WTC11 (cell line): ENCODE data around the gene DYSF. TPM values are rescaled to one million over a fixed set of nuclear protein-coding genes. Genes with fewer than 3 reads are reported as not detected.

ENCODE experiments used
- ATAC-seq: fragments of 200-7000 bp; cut with Tn5 transposase; 2 replicates; pipeline ENCODE4 v1.10.0; 2021; ENCODE audit warnings: mild to moderate bottlenecking, moderate library complexity
- CTCF ChIA-PET: fragments of 300-600 bp; sonication (Branson Sonifier 250); formaldehyde crosslinking; loops from one replicate; lab custom pipeline; 2021; ENCODE audit warnings: antibody characterized with exemption; lab: Charles Lee
- POLR2A ChIA-PET: fragments of 350-600 bp; sonication (Branson Sonifier 250); formaldehyde crosslinking; loops from one replicate; lab custom pipeline; 2021; ENCODE audit warnings: antibody characterized with exemption; lab: Charles Lee
- DNase-seq: peaks from one replicate; pipeline ENCODE4 v3.0.0; 2021; ENCODE audit warnings: low spot score
- H3K27ac Mint-ChIP-seq: 2 replicates; pipeline ENCODE4 v1.8.0; 2021; ENCODE audit warnings: mixed read lengths
- H3K27me3 Mint-ChIP-seq: 2 replicates; pipeline ENCODE4 v1.8.0; 2021; ENCODE audit warnings: low read depth, mild to moderate bottlenecking, moderate library complexity, mixed read lengths
- H3K36me3 Mint-ChIP-seq: 2 replicates; pipeline ENCODE4 v1.8.0; 2021; ENCODE audit warnings: mixed read lengths
- H3K4me1 Mint-ChIP-seq: 2 replicates; pipeline ENCODE4 v1.8.0; 2022; ENCODE audit warnings: mixed read lengths
- H3K4me3 Mint-ChIP-seq: 2 replicates; pipeline ENCODE4 v1.8.0; 2021; ENCODE audit warnings: mild to moderate bottlenecking, moderate library complexity, mixed read lengths
- H3K9me3 Mint-ChIP-seq: 2 replicates; pipeline ENCODE4 v1.8.0; 2021; ENCODE audit warnings: mixed read lengths
- AFF4 ChIP-seq: sonication (generic); formaldehyde crosslinking; IDR thresholded peaks from 2 replicates; pipeline ENCODE4 v1.8.1; 2023; ENCODE audit warnings: mild to moderate bottlenecking, missing genetic modification reagents, borderline replicate concordance
- ATF6 ChIP-seq: sonication (generic); formaldehyde crosslinking; IDR thresholded peaks from 2 replicates; pipeline ENCODE4 v1.8.1; 2023; ENCODE audit warnings: mild to moderate bottlenecking, missing genetic modification reagents
- ETV6 ChIP-seq: sonication (generic); formaldehyde crosslinking; IDR thresholded peaks from 2 replicates; pipeline ENCODE4 v1.8.1; 2022; ENCODE audit warnings: mild to moderate bottlenecking, missing genetic modification reagents
- FOXK1 ChIP-seq: sonication (generic); formaldehyde crosslinking; IDR thresholded peaks from 2 replicates; pipeline ENCODE4 v1.8.0; 2022; ENCODE audit warnings: mild to moderate bottlenecking, moderate library complexity, missing genetic modification reagents
- NR2C2 ChIP-seq: sonication (generic); formaldehyde crosslinking; IDR thresholded peaks from 2 replicates; pipeline ENCODE4 v1.8.0; 2022; ENCODE audit warnings: mild to moderate bottlenecking, missing genetic modification reagents
- OVOL2 ChIP-seq: fragments of 250-450 bp; sonication (Bioruptor Pico); IDR thresholded peaks from 2 replicates; pipeline ENCODE4 v1.9.0; 2021; ENCODE audit warnings: mild to moderate bottlenecking, borderline replicate concordance
- RELA ChIP-seq: sonication (generic); formaldehyde crosslinking; IDR thresholded peaks from 2 replicates; pipeline ENCODE4 v1.8.1; 2022; ENCODE audit warnings: missing genetic modification reagents, mild to moderate bottlenecking, borderline replicate concordance
- ZBTB21 ChIP-seq: sonication (generic); formaldehyde crosslinking; IDR thresholded peaks from 2 replicates; pipeline ENCODE4 v1.8.1; 2023; ENCODE audit warnings: mild to moderate bottlenecking, missing genetic modification reagents, borderline replicate concordance
- ZNF317 ChIP-seq: sonication (generic); formaldehyde crosslinking; IDR thresholded peaks from 2 replicates; pipeline ENCODE4 v1.8.1; 2023; ENCODE audit warnings: low read depth, mild to moderate bottlenecking, moderate library complexity, missing genetic modification reagents, borderline replicate concordance
- ZNF396 ChIP-seq: fragments of 250-450 bp; sonication (Bioruptor Pico); IDR thresholded peaks from 2 replicates; pipeline ENCODE4 v1.8.0; 2021; ENCODE audit warnings: mild to moderate bottlenecking, moderate library complexity, borderline replicate concordance
- ZNF416 ChIP-seq: fragments of 250-450 bp; sonication (Bioruptor Pico); IDR thresholded peaks from 2 replicates; pipeline ENCODE4 v1.9.0; 2021; ENCODE audit warnings: mild to moderate bottlenecking, inconsistent platforms
- ZNF423 ChIP-seq: fragments of 250-450 bp; sonication (Bioruptor Pico); IDR thresholded peaks from 2 replicates; pipeline ENCODE4 v2.1.2; 2022; ENCODE audit warnings: mild to moderate bottlenecking, moderate library complexity
- ZNF425 ChIP-seq: fragments of 250-450 bp; sonication (Bioruptor Pico); conservative IDR thresholded peaks from 2 replicates; pipeline ENCODE4 v1.9.0; 2021; ENCODE audit warnings: mild to moderate bottlenecking
- ZNF671 ChIP-seq: fragments of 250-450 bp; sonication (Bioruptor Pico); IDR thresholded peaks from 2 replicates; pipeline ENCODE4 v1.8.0; 2021; ENCODE audit warnings: mild to moderate bottlenecking
- total RNA-seq: library from RNA; stranded (reverse); gene quantifications from 3 replicates; pipeline ENCODE4 v1.2.3, GENCODE V29; 2021
- TF ChIP-seq, protein P1 (sequence below): sonication (generic); formaldehyde crosslinking; IDR thresholded peaks from 2 replicates; pipeline ENCODE4 v1.8.0; 2023; ENCODE audit warnings: missing genetic modification reagents, mild to moderate bottlenecking, borderline replicate concordance
- TF ChIP-seq, protein P2 (sequence below): sonication (generic); formaldehyde crosslinking; IDR thresholded peaks from 2 replicates; pipeline ENCODE4 v1.8.1; 2022; ENCODE audit warnings: mild to moderate bottlenecking, moderate library complexity, missing genetic modification reagents
- TF ChIP-seq, protein P3 (sequence below): sonication (generic); formaldehyde crosslinking; IDR thresholded peaks from 2 replicates; pipeline ENCODE4 v1.8.0; 2022; ENCODE audit warnings: mild to moderate bottlenecking, missing genetic modification reagents

Gene DYSF
- total RNA-seq, 1 experiment from 2014 or later, result 14.8 TPM

DNA sequence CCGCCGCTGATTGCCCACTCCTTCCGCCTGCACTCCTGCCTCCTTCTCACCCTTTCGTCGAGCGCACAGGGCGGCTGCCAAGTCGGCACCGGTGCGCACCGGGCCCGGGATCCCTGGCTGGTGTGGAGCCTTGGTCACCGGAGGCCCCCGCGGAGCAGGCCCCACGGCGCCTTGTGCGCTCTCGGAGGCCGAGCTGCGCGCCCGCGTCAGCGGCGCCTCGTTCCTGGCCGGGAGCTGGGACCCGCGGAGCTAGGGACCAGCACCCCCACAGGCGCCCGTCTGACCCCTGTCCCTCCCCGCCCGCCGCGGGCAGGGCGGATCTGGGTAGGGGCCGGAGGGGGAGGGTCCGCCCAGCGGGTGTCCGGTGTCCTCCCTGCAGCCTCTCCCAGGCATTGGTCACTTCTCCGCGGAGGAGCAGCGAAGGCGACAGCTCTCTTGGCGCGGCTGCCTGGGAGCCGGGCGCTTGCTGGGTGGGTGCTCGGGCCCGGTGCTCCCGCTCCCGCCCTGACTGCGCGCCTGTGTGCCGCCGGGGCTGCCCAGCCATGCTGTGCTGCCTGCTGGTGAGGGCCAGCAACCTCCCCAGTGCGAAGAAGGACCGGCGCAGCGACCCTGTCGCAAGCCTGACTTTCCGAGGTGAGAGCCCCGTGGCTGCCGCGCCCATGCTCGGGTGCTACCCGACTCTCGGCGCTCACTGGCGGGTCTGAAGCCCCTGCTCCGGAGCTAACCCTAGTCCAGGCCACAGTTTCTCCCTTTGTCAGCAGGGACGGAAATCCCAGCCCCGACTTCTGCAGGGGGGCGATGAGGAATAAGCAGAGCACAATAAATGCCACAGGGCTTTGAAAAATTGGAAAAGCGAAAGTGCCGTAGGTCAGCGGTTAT is 13.2 kb downstream of the DYSF start (continued):
- TF ChIP-seq ZNF317 (CRISPR knock-in tag), result no peak
- no peak for TF ChIP-seq FOXK1
- no peak for TF ChIP-seq ZNF396 (CRISPR knock-in tag)
- peak; percentile 23 for TF ChIP-seq ZNF423
- TF ChIP-seq, protein P1, sequence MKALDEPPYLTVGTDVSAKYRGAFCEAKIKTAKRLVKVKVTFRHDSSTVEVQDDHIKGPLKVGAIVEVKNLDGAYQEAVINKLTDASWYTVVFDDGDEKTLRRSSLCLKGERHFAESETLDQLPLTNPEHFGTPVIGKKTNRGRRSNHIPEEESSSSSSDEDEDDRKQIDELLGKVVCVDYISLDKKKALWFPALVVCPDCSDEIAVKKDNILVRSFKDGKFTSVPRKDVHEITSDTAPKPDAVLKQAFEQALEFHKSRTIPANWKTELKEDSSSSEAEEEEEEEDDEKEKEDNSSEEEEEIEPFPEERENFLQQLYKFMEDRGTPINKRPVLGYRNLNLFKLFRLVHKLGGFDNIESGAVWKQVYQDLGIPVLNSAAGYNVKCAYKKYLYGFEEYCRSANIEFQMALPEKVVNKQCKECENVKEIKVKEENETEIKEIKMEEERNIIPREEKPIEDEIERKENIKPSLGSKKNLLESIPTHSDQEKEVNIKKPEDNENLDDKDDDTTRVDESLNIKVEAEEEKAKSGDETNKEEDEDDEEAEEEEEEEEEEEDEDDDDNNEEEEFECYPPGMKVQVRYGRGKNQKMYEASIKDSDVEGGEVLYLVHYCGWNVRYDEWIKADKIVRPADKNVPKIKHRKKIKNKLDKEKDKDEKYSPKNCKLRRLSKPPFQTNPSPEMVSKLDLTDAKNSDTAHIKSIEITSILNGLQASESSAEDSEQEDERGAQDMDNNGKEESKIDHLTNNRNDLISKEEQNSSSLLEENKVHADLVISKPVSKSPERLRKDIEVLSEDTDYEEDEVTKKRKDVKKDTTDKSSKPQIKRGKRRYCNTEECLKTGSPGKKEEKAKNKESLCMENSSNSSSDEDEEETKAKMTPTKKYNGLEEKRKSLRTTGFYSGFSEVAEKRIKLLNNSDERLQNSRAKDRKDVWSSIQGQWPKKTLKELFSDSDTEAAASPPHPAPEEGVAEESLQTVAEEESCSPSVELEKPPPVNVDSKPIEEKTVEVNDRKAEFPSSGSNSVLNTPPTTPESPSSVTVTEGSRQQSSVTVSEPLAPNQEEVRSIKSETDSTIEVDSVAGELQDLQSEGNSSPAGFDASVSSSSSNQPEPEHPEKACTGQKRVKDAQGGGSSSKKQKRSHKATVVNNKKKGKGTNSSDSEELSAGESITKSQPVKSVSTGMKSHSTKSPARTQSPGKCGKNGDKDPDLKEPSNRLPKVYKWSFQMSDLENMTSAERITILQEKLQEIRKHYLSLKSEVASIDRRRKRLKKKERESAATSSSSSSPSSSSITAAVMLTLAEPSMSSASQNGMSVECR (CRISPR knock-in tag), result peak; percentile 42; the same call in 1 of the 2 replicates
- TF ChIP-seq ETV6 (CRISPR knock-in tag), result no peak
- TF ChIP-seq ZBTB21 (CRISPR knock-in tag), result no peak
- TF ChIP-seq OVOL2, result no peak
- TF ChIP-seq, protein P2, sequence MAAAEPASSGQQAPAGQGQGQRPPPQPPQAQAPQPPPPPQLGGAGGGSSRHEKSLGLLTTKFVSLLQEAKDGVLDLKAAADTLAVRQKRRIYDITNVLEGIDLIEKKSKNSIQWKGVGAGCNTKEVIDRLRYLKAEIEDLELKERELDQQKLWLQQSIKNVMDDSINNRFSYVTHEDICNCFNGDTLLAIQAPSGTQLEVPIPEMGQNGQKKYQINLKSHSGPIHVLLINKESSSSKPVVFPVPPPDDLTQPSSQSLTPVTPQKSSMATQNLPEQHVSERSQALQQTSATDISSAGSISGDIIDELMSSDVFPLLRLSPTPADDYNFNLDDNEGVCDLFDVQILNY (CRISPR knock-in tag), result 0 out of 2 replicates have a peak, but pooled peaks have one; percentile 35

DNA sequence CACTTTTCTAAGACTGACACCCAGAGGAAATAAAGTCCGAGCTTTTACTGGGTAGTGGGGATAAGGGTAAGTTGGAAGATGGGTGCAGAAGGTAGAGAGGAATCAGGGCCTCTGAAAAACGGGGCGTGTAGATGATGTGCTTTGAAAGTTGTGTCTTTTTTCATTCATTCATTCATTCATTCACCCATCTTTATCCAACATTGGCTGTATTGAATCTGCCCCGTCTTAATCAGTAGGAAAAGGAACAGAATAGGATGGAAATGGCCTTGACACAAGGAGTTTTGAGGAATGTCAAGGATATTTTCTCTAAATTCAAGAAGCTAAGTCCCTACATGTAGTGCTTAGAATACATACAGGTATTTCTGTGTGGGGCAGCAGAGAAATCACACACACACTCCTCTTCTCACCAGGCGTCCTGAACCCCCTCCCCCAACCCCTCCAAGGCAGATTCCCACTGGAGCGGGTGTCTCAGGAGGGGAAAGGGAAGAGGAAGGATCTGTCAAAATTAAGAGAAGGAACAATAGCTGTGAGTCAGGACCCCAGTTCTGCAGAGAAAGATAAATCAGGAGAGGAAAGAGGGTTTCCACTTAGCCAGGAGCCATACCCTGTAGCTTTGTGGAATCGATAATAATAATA is 13.9 kb downstream of the DYSF start:
- POLR2A ChIA-PET, result no interaction called here
- no peak for ATAC-seq
- DNase-seq, result no peak
- Mint-ChIP-seq H3K36me3 (no peaks in the 10 kb centered on the region), H3K4me3 (peak overlapping the region; percentile 72), H3K4me1 (peaks cover 15% of the 10 kb centered on the region), H3K27ac (no peak overlapping the region), H3K9me3 (no peaks in the 10 kb centered on the region), H3K27me3 (peaks cover 29% of the 10 kb centered on the region)
- CTCF ChIA-PET, result interaction anchor here (0.6 to 10.8 kb wide), 9 partner anchors 14 to 313 kb away, joined by 3 to 108 read pairs (median 6); partner anchors contain the start of genes DYSF and ZNF638
- TF ChIP-seq RELA (CRISPR knock-in tag) (no peak), ATF6 (CRISPR knock-in tag) (no peak), ZNF317 (CRISPR knock-in tag) (no peak), AFF4 (CRISPR knock-in tag) (no peak), ZNF425 (CRISPR knock-in tag) (no peak), NR2C2 (CRISPR knock-in tag) (no peak), ZNF671 (CRISPR knock-in tag) (no peak), ZNF416 (CRISPR knock-in tag) (no peak)
- TF ChIP-seq, protein P3, sequence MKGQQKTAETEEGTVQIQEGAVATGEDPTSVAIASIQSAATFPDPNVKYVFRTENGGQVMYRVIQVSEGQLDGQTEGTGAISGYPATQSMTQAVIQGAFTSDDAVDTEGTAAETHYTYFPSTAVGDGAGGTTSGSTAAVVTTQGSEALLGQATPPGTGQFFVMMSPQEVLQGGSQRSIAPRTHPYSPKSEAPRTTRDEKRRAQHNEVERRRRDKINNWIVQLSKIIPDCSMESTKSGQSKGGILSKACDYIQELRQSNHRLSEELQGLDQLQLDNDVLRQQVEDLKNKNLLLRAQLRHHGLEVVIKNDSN (CRISPR knock-in tag), result no peak
